ENCODE measurements around the gene PIF1.
A peak's percentile ranks its signal among the peaks of the same experiment; 100 is the strongest.
"Not testable (repeated sequence)": the region's sequence is repeated elsewhere in the genome, so short reads cannot be mapped to it uniquely, and the experiment has no call there.

The PIF1 gene

DNA sequence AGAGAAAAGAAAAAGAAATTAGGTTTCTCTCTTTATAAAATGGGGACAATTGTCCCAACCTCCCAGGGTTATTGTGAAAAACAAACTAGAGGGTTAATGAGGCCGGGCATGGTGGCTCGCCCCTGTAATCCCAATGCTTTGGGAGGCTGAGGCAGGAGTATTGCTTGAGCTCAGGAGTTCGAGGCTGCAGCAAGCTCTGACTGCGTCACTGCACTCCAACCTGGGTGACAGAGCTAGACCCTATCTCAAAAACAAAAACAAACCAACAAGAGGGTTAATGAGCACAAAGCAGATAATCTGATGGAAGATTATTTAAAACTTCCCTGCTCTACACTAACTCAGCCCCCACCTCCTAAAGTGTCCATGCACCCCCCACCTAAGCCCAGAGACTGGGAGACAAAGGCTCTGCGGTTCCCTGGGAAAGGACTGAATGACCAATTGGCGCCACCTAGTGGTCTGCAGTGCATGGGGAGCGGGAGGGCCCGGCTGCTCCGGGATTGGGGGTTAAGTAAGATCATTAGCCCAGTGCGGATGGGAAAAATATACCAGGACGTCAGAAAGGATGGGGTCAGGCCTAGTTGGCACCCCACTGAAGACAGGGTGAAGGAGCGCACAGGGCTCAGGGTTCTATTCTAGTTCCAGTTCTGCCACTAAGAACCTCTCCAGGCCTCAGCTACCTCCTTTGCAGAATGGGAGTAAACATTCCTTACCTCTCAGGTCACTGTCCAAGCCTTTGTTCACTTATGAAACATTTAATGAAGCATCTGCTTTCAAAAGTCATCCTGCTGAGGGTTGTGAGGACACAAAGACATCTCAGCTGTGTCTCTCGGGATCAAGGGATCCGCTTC, 15.6 kb downstream of the PIF1 start:
- peak; percentile 27 for DNase-seq

GRCh38 chr15:64808785-64809453, 16.5 kb downstream of the PIF1 start:
- DNase-seq = no peak

DNA sequence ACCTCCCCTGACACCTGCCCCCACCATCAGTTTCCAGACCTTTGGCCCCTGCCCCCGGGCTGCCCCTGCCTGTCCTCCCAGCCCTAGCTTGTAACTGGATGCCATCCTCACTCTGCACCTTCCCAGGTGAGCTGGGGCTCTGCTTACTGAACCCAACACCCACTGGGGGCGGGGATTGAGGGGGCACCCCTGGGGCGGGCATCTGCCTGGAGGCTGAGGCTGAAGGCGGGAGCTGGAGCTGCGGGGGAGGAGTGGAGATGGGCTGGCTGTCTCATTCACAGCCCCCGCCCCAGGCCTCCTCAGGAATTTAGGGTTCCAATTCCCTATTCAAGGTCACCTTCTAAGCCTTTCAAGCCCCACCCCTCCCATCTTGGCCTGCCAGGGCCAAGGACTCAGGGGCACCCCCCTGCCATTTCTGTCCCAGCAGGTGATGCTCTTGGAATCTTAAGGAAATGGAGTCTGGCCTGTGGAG, 17.7 kb downstream of the PIF1 start:
- DNase-seq = no peak

DNA sequence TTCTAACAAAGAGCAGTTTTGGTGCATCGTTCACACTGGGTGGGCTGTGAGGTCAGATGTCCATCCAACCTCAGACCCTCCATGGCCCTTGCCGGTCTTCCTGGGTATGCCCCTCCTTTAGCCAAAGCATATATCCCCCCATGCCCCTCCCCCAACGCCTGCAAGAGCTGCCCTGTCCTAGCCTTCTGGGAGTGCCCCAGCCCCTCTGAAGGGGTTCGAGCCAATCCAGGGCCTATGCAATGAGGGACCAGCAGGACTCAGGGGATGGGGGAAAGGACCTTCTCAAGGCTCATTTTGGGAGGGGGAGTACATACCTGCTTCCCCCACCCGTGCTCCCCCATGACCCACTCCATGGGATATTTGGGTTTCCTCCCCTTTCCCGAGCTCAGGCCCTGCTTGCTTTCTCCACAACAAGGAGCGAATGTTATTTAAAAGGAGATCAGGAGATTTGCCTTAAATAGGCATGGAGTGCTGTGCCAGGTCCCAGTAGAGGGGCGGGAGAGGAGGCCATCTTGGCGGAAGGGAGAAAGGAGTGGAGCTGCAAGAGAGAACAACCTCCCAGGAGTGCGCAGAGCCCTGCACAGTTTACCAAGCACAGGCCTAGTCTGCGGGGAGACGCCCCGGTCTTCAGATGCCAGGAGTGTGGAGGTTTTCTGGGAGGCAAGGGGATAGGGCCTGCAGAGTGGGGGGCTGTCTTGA, 18.2 kb downstream of the PIF1 start:
- DNase-seq = no peak

DNA sequence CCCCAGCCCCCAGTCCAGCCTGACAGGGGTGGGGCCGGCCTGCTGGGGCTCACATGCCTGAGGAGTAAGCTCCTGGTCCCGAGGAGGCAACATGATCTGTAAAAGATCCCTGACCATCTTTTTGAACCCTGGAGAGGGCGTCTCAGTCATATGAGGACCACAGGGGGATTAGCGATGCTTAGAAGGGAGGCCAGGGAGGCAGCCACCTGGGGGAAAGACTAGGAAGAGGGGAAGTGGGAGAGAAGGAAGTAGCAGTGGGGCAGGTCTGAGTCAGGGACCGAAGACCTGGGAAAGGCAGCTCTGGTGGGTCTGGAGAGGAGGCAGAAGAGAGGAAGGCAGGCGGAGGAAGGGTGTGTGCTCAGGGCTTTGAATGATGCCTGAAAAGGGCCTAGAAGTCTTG, 18.9 kb downstream of the PIF1 start:
- DNase-seq = no peak

DNA sequence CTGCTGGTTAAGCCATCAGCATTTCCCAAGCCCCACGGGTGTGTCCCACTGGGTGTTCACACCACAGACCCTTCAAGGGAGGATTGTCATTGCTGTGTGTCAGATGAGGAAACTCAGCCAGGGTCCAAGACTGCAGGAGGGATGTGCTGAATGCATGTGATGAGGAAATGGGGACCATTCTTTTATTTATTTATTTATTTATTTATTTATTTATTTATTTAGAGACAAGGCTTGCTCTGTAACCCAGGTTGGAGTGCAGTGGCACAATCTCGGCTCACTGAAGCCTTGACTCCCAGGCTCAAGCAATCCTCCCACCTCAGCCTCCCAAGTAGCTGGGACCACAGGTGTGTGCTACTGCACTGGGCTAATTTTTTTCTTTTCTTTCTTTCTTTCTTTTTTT, 20.8 kb downstream of the PIF1 start:
- DNase-seq = no peak

- no peak for DNase-seq
Observed at GRCh38 chr15:64803526-64803925, 21.9 kb downstream of the PIF1 start.

DNA sequence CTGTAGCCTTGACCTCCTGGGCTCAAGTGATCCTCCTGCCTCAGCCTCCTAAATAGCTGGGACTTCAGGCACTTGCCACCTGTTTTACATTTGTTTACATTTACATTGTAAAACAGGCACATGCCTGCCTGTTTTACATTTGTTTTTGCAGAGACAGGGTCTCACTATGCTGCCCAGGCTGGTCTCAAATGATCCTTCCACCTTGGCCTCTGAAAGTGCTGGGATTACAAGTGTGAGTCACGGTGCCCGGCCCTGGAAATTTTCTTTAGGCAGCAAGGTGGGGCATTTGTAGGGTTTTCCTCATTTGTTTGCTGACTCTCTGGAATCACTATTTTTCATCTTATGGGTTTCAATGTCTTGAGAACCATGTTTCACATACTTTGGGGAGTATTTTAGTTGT, 25.0 kb downstream of the PIF1 start:
- DNase-seq = no peak

- DNase-seq = not testable (repeated sequence)
Observed at GRCh38 chr15:64798905-64799304, 26.5 kb downstream of the PIF1 start.

- not testable (repeated sequence) for DNase-seq
Observed at GRCh38 chr15:64795921-64796320, 29.5 kb downstream of the PIF1 start.

DNA sequence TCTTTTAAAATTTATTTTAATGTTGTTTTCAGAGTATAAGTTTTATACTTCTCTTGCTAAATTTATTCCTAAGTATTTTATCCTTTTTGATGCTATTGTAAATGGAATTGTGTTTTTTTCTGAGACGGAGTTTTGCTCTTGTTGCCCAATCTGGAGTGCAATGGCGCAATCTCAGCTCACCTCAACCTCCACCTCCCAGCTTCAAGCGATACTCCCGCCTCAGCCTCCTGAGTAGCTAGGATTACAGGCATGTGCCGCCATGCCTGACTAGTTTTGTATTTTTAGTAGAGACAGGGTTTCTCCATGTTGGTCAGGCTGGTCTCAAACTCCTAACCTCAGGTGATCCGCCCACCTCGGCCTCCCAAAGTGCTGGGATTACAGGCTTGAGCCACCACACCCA, 30.1 kb downstream of the PIF1 start:
- DNase-seq = not testable (repeated sequence)

DNA sequence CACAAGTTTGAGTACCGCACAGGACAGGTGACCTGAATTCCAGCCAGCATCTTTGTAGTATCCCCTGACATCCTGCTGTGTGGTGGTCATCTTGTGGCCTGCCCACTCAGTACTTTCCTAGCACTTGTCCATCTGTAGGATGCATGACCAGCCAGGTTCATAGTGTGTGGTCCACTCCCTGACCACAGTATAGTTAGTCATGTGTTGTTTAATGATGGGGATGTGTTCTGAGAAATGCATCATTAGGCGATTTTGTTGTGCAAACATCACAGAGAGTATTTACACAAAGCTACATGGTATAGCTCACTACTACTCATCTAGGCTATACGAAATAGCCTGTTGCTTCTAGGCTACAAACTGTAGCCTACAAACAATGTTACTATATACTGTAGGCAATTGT, 33.2 kb downstream of the PIF1 start:
- no peak for DNase-seq

DNA sequence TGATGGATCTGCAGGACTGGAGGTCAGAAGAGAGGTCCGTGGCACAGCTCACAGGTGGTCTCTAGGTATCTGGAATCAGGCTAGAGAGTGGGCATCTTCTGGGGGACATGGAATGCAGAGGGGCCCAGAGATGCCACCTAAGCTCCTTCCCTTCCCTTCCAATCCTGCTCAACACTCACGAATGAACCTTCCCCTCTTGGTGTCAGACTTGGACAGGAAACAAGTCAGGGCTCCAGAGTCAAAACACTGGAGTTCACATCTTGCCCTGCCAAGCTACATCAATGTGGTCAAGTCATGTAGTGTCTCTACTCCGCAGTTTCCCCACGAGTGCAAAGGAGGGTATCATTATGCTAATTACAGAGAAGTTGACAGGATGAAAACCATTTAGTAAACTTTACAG, 34.0 kb downstream of the PIF1 start:
- no peak for DNase-seq

GRCh38 chr15:64783796-64784195, 41.7 kb downstream of the PIF1 start:
- no peak for DNase-seq

DNA sequence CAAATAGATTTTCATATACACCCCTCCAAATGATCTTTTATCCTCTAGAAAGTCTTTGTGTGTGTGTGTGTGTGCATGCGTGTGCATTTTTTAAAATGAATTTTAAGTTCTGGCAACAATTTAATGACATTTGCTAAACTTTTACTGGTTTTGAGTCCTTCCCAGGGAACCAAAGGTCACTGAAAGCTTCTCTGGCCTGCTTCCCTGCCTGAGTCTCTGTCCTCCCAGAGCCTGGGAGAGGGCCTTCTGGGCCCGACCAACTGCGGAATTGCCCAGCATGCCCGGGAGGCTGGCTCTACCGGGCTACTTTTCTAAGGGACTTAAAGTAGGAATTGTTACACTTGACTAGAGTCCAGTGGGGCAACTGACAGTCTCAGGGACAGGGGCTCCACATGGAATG, 42.7 kb downstream of the PIF1 start:
- no peak for DNase-seq

DNA sequence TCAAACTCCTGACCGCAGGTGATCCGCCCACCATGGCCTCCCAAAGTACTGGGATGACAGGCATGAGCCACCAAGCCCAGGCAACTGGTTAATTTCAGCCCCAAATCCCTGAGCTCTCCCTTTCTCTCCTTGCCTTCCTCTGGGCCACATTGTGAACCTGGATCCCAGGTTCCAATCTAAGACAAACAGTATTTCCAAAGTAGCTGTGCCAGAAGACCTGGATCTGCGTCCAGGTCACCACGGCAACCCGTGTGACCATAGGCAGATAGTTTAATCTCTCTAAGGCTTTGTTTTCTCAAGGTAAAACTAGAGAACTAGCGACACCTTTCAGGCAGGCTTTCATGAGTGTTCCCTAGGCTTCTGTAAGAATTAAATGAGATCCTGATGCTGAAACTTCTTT, 44.1 kb downstream of the PIF1 start:
- DNase-seq = no peak

GRCh38 chr15:64780600-64781156, 44.8 kb downstream of the PIF1 start:
- no peak for DNase-seq

DNA sequence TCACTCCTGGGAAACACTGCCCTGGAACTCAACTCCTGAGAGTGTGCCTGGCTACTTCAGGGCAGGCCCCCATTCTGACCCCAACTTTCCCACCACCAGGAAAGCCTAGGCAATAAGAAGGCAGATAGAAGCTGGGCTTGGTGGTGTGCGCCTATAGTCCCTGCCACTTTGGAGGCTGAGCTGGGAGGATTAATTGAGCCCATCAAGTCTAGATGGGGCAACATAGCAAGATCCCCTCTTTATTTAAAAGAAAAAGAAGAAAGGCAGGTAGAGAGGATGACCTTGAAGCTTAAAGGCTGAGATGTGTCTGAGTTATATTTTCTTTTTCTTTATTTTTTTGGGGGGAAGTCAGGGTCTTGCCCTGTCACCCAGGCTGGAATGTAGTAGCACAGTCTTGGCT, 45.8 kb downstream of the PIF1 start:
- no peak for DNase-seq

DNA sequence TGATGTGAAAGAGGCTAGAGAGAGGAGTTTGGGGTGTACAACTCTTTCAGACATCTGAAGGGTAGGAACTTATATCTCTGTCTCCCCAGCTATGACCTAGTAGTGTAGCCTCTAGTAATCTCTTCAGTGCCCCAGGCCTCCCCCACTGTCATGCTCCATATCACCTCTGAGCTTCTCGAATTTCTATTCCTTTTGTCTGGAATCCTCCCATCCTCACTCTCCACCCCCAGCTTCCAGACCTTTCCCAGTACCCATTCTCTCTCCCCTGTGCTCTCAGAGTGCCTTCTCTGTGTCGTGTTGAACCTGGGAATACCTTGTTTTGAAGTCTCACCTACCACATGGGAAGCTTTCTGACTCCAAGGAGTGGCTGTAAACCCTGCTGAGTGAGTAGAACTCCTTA, 46.4 kb downstream of the PIF1 start:
- DNase-seq = no peak

DNA sequence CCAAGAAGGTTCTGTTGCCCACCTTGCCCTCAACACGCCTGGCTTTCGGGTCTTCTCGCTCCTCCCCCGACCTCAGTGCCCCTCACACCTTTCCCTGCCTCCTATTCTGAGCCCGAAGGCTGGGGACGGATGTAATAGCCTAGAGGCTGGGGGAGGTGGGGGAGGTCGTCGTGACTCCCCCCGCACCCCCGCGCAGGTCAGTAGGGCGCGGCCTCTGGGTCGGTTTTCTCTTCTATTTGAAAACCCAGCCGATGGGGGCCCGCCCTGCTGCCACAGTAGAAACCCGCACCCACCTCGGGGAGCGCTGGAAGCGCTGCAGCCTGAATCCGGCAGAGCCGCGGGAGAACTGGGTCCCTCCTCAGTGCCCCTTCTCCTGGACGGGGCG, 49.1 kb downstream of the PIF1 start:
- no peak for DNase-seq

GRCh38 chr15:64775551-64776401, 49.7 kb downstream of the PIF1 start, which contains the start of gene RBPMS2:
RBPMS2 (minus strand) TSS chr15:64775589; CDS start chr15:64775319, 270 bp downstream.
- no peak for DNase-seq
